IMR-90 (cell line): Measurements from ENCODE around the gene NR1H2. TPM values are rescaled to one million over a fixed set of nuclear protein-coding genes. Genes with fewer than 3 reads are reported as not detected.

Experiments used
- ATAC-seq: fragments of 200-7000 bp; cut with Tn5 transposase; 2 replicates; pipeline ENCODE4 v1.9.1; 2020; ENCODE audit warnings: low read depth, mild to moderate bottlenecking, moderate library complexity
- BruUV-seq: library from RNA; stranded (reverse); fragments of 400-500 nt; replicated peaks from 2 replicates; lab custom pipeline; 2021; lab: Mats Ljungman, UMichigan
- CTCF ChIA-PET: fragments of 300-600 bp; formaldehyde crosslinking; extraction: SDS; loops from one replicate; lab custom pipeline; 2021; ENCODE audit warnings: antibody characterized with exemption; lab: Yijun Ruan, JAX
- POLR2A ChIA-PET: fragments of 300-600 bp; sonication (Branson Sonifier 250); formaldehyde crosslinking; loops from one replicate; lab custom pipeline; 2022; ENCODE audit warnings: antibody characterized with exemption; ENCODE audit not compliant: unreplicated experiment; lab: Charles Lee
- DNase-seq: peaks from one replicate; pipeline ENCODE4 v3.0.0; 2013
- H2AFZ ChIP-seq: replicated peaks from 2 replicates; pipeline ENCODE3; 2013; ENCODE audit warnings: low read length, mild to moderate bottlenecking; ENCODE audit not compliant: poor library complexity
- H2AK5ac ChIP-seq: 2 replicates; pipeline ENCODE4 v1.6.1; 2013; ENCODE audit warnings: low read depth, low read length, inconsistent platforms
- H2AK9ac ChIP-seq: replicated peaks from 2 replicates; pipeline ENCODE3; 2013; ENCODE audit warnings: mild to moderate bottlenecking, low read depth, low read length, moderate library complexity; ENCODE audit not compliant: poor library complexity
- H2BK120ac ChIP-seq: 2 replicates; pipeline ENCODE4 v1.6.1; 2013; ENCODE audit warnings: low read depth, low read length, inconsistent platforms
- H2BK15ac ChIP-seq: 3 replicates; pipeline ENCODE4 v1.6.1; 2013; ENCODE audit warnings: low read depth, low read length, inconsistent platforms
- H2BK20ac ChIP-seq: 2 replicates; pipeline ENCODE4 v1.6.1; 2013; ENCODE audit warnings: low read depth, mild to moderate bottlenecking, inconsistent platforms, low read length, moderate library complexity
- H2BK5ac ChIP-seq: 2 replicates; pipeline ENCODE4 v1.6.1; 2013; ENCODE audit warnings: mild to moderate bottlenecking, low read depth, low read length, inconsistent platforms; ENCODE audit not compliant: poor library complexity, severe bottlenecking
- H3K14ac ChIP-seq: replicated peaks from 2 replicates; pipeline ENCODE4 v1.6.1; 2013; ENCODE audit warnings: low read depth, low read length, inconsistent platforms
- H3K18ac ChIP-seq: 2 replicates; pipeline ENCODE4 v1.6.1; 2013; ENCODE audit warnings: low read depth, low read length, control low read depth
- H3K23ac ChIP-seq: 2 replicates; pipeline ENCODE4 v1.6.1; 2013; ENCODE audit warnings: low read depth, low read length, inconsistent platforms
- H3K27ac ChIP-seq: 2 replicates; pipeline ENCODE4 v1.5.1; 2013; ENCODE audit warnings: mild to moderate bottlenecking, control low read depth, low read length; ENCODE audit not compliant: insufficient read depth
- H3K27me3 ChIP-seq: 2 replicates; pipeline ENCODE4 v1.6.1; 2013; ENCODE audit warnings: low read length; ENCODE audit not compliant: control insufficient read depth, insufficient read depth
- H3K36me3 ChIP-seq: 2 replicates; pipeline ENCODE4 v1.6.1; 2013; ENCODE audit warnings: low read length, mixed read lengths; ENCODE audit not compliant: control insufficient read depth, insufficient read depth
- H3K4ac ChIP-seq: 2 replicates; pipeline ENCODE4 v1.6.1; 2013; ENCODE audit warnings: low read depth, low read length, inconsistent platforms
- H3K4me1 ChIP-seq: 2 replicates; pipeline ENCODE4 v1.6.1; 2013; ENCODE audit warnings: low read length, mixed read lengths; ENCODE audit not compliant: control insufficient read depth, insufficient read depth
- H3K4me2 ChIP-seq: 2 replicates; pipeline ENCODE4 v1.6.1; 2013; ENCODE audit warnings: low read depth, mild to moderate bottlenecking, control low read depth, low read length, moderate library complexity
- H3K4me3 ChIP-seq: 2 replicates; pipeline ENCODE4 v1.5.1; 2013; ENCODE audit warnings: low read depth, mild to moderate bottlenecking, control low read depth, low read length, moderate library complexity; ENCODE audit not compliant: insufficient read depth
- H3K56ac ChIP-seq: 2 replicates; pipeline ENCODE4 v1.6.1; 2013; ENCODE audit warnings: low read length, inconsistent platforms; ENCODE audit not compliant: insufficient read depth; ENCODE audit errors: extremely low read depth
- H3K79me1 ChIP-seq, 2 experiments: 2 replicates each; pipeline ENCODE4 v1.6.1; 2013; ENCODE audit warnings: low read length in 2 of 2, inconsistent platforms in 1 of 2, low read depth in 1 of 2
- H3K9ac ChIP-seq: 2 replicates; pipeline ENCODE4 v1.6.1; 2013; ENCODE audit warnings: low read depth, low read length, control low read depth
- H3K9me1 ChIP-seq: 2 replicates; pipeline ENCODE4 v1.6.1; 2013; ENCODE audit warnings: low read length, inconsistent platforms; ENCODE audit not compliant: insufficient read depth
- H3K9me3 ChIP-seq: 2 replicates; pipeline ENCODE4 v1.6.1; 2013; ENCODE audit warnings: low read length; ENCODE audit not compliant: control insufficient read depth, insufficient read depth
- H4K20me1 ChIP-seq: 2 replicates; pipeline ENCODE4 v1.6.1; 2013; ENCODE audit warnings: low read length, inconsistent platforms; ENCODE audit not compliant: insufficient read depth
- H4K5ac ChIP-seq: 2 replicates; pipeline ENCODE4 v1.6.1; 2013; ENCODE audit warnings: mild to moderate bottlenecking, low read depth, low read length, control low read depth
- H4K8ac ChIP-seq, 2 experiments: 2 replicates each; pipeline ENCODE4 v1.6.1; 2013; ENCODE audit warnings: low read depth in 2 of 2, low read length in 2 of 2, control low read depth in 1 of 2, inconsistent platforms in 1 of 2
- H4K91ac ChIP-seq: 2 replicates; pipeline ENCODE4 v1.6.1; 2013; ENCODE audit warnings: low read depth, low read length, inconsistent platforms; ENCODE audit not compliant: insufficient read depth
- BHLHE40 ChIP-seq: fragments of 150-350 bp; IDR thresholded peaks from 2 replicates; pipeline ENCODE4 v1.6.1; 2016; ENCODE audit warnings: mild to moderate bottlenecking, low read depth, low read length
- CEBPB ChIP-seq: IDR thresholded peaks from 2 replicates; pipeline ENCODE4 v1.6.1; 2012; ENCODE audit warnings: low read depth, low read length, improper control_type of control experiment
- CHD1 ChIP-seq: IDR thresholded peaks from 2 replicates; pipeline ENCODE4 v1.6.1; 2012; ENCODE audit warnings: low read depth, low read length, improper control_type of control experiment
- FOS ChIP-seq: fragments of 150-350 bp; IDR thresholded peaks from 2 replicates; pipeline ENCODE4 v1.6.1; 2016; ENCODE audit warnings: low read depth, low read length
- MAFK ChIP-seq: IDR thresholded peaks from 2 replicates; pipeline ENCODE4 v1.6.1; 2012; ENCODE audit warnings: low read depth, low read length, improper control_type of control experiment
- MAZ ChIP-seq: IDR thresholded peaks from 2 replicates; pipeline ENCODE4 v1.6.1; 2012; ENCODE audit warnings: low read depth, mild to moderate bottlenecking, low read length, improper control_type of control experiment, moderate library complexity, borderline replicate concordance
- MXI1 ChIP-seq: IDR thresholded peaks from 2 replicates; pipeline ENCODE4 v1.6.1; 2012; ENCODE audit warnings: low read depth, mild to moderate bottlenecking, low read length, moderate library complexity, borderline replicate concordance
- NFE2L2 ChIP-seq: fragments of 150-350 bp; IDR thresholded peaks from 2 replicates; pipeline ENCODE4 v1.6.1; 2016; ENCODE audit warnings: low read depth, mild to moderate bottlenecking, low read length
- POLR2A ChIP-seq: IDR thresholded peaks from 2 replicates; pipeline ENCODE4 v1.6.1; 2012; ENCODE audit warnings: mild to moderate bottlenecking, low read depth, low read length
- RAD21 ChIP-seq: IDR thresholded peaks from 2 replicates; pipeline ENCODE4 v1.6.1; 2012; ENCODE audit warnings: low read length, improper control_type of control experiment
- RCOR1 ChIP-seq: IDR thresholded peaks from 2 replicates; pipeline ENCODE4 v1.6.1; 2012; ENCODE audit warnings: mild to moderate bottlenecking, low read length, improper control_type of control experiment; ENCODE audit not compliant: insufficient replicate concordance
- RFX5 ChIP-seq: IDR thresholded peaks from 2 replicates; pipeline ENCODE4 v1.8.0; 2012; ENCODE audit warnings: low read depth, mild to moderate bottlenecking, low read length, moderate library complexity
- SMC3 ChIP-seq: fragments of 150-350 bp; IDR thresholded peaks from 2 replicates; pipeline ENCODE4 v1.6.1; 2016; ENCODE audit warnings: low read depth, mild to moderate bottlenecking, antibody characterized with exemption, low read length, moderate library complexity
- WGBS, 2 experiments: methylation state at CpG; one replicate each; pipeline versions ENCODE4 v1.1.5 to v1.1.7; 2013; ENCODE audit warnings: missing lambda C conversion rate in 2 of 2; ENCODE audit not compliant: insufficient read length in 1 of 2; ENCODE audit errors: extremely low coverage in 2 of 2; 5-methylcytosine and 5-hydroxymethylcytosine counted together
- dilution Hi-C: fragments of 300-500 bp; cut with HindIII; formaldehyde crosslinking; loops from one replicate; pipeline ENCODE4 v1.14.3; 2018; ENCODE audit warnings: low sequenced_read_pairs; ENCODE audit not compliant: unreplicated experiment
- in situ Hi-C: fragments of 300-500 bp; cut with MboI; formaldehyde crosslinking; loops from 3 replicates; pipeline ENCODE4 v1.14.3; 2019; ENCODE audit warnings: low sequenced_read_pairs, inconsistent platforms, mixed read lengths
- intact Hi-C: fragments of 100-400 bp; cut with micrococcal nuclease; formaldehyde crosslinking; loops from 2 replicates; pipeline ENCODE4 v1.10.0; 2022
- polyA plus RNA-seq, 3 experiments: library from polyadenylated mRNA; depleted of rRNA; stranded (reverse); fragments of >200 nt; gene quantifications; 2 replicates each; pipeline ENCODE4 v1.2.3, GENCODE V29; 2012; ENCODE audit warnings: low replicate concordance in 1 of 3
- total RNA-seq: library from RNA; depleted of rRNA; stranded (reverse); fragments of >200 nt; gene quantifications from 2 replicates; pipeline ENCODE4 v1.2.3, GENCODE V29; 2012
- TF ChIP-seq, protein P1 (sequence below): conservative IDR thresholded peaks from 2 replicates; pipeline ENCODE4 v1.5.1; 2012; ENCODE audit warnings: mild to moderate bottlenecking, low read depth, low read length, improper control_type of control experiment
- TF ChIP-seq, protein P2 (sequence below): fragments of 150-350 bp; IDR thresholded peaks from 2 replicates; pipeline ENCODE4 v1.6.1; 2016; ENCODE audit warnings: low read depth, mild to moderate bottlenecking, low read length, moderate library complexity, borderline replicate concordance
- TF ChIP-seq, protein P3 (sequence below): fragments of 150-350 bp; IDR thresholded peaks from 2 replicates; pipeline ENCODE4 v1.6.1; 2017; ENCODE audit warnings: mild to moderate bottlenecking, antibody characterized with exemption, low read length, low read depth

The NR1H2 gene
- total and polyA plus RNA-seq, 2 of the 4 experiments (the other 2 are of a cell fraction) = 37.8 to 48.4 TPM

DNA sequence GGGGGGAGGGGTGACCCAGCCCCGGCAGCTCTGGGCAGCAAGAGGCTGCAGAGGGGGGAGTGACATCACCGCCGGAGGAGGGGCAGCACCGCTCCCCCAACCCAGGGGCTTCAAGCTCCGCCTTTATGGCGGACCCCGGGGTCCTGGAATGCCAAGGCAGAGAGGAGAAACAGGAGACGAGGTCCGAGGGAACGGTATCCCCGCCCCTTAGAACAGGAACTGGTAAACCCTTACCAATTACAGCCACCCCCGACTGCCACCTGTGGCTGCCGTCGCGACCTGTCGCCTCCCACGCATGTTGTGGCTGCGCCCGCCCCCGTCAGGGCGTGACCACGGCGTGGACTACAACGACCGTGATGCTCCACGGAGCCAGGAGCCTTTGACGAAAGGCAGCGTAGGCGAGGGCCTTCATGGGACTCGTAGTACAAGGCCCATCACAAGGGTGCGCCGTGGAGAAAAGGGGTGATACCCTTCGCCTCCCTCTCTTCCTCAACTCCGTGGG is 43.0 kb upstream of the NR1H2 start:
- Histone ChIP-seq H4K5ac (peak overlapping the region; percentile 84; the same call in 1 of the 2 replicates), H2AFZ (peak overlapping the region; percentile 94), H3K27ac (no peak overlapping the region), H3K9me3 (peaks cover 11% of the 10 kb centered on the region), H3K4ac (0 out of 2 replicates have a peak overlapping the region, but pooled peaks have one; percentile 58), H3K14ac (no peak overlapping the region), H4K20me1 (no peaks in the 10 kb centered on the region), H2BK15ac (no peak overlapping the region), H3K4me3 (peak overlapping the region; percentile 71), H3K9me1 (no peaks in the 10 kb centered on the region; the same call in 1 of the 2 replicates), H3K18ac (peak overlapping the region; percentile 51; the same call in 1 of the 2 replicates), H3K56ac (no peak overlapping the region), H3K27me3 (peaks cover 33% of the 10 kb centered on the region), H3K4me2 (peak overlapping the region; percentile 97), H4K91ac (no peak overlapping the region), H2AK9ac (no peak overlapping the region), H2AK5ac (no peak overlapping the region), H2BK5ac (no peak overlapping the region), H3K36me3 (no peaks in the 10 kb centered on the region), H3K23ac (no peak overlapping the region), H3K4me1 (no peaks in the 10 kb centered on the region), H3K9ac (no peak overlapping the region), H4K8ac (peak overlapping the region; percentile 37 to 89; a peak in 3 of 4 replicates), H2BK120ac (no peak overlapping the region), H2BK20ac (no peak overlapping the region), H3K79me1 (no peaks in the 10 kb centered on the region)
- ATAC-seq (peak; percentile 66), DNase-seq (peak; percentile 67)
- dilution Hi-C loops = no loop called here
- WGBS, 2 experiments = no CpG with 5 or more reads among the region's 34 CpGs
- TF ChIP-seq MXI1 (no peak), MAFK (no peak), CHD1 (no peak), RAD21 (no peak), RCOR1 (no peak), POLR2A (no peak), CEBPB (no peak), MAZ (no peak), FOS (no peak), BHLHE40 (no peak), NFE2L2 (no peak), SMC3 (no peak), RFX5 (no peak)
- TF ChIP-seq, protein P1, sequence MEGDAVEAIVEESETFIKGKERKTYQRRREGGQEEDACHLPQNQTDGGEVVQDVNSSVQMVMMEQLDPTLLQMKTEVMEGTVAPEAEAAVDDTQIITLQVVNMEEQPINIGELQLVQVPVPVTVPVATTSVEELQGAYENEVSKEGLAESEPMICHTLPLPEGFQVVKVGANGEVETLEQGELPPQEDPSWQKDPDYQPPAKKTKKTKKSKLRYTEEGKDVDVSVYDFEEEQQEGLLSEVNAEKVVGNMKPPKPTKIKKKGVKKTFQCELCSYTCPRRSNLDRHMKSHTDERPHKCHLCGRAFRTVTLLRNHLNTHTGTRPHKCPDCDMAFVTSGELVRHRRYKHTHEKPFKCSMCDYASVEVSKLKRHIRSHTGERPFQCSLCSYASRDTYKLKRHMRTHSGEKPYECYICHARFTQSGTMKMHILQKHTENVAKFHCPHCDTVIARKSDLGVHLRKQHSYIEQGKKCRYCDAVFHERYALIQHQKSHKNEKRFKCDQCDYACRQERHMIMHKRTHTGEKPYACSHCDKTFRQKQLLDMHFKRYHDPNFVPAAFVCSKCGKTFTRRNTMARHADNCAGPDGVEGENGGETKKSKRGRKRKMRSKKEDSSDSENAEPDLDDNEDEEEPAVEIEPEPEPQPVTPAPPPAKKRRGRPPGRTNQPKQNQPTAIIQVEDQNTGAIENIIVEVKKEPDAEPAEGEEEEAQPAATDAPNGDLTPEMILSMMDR = no peak
- TF ChIP-seq, protein P2, sequence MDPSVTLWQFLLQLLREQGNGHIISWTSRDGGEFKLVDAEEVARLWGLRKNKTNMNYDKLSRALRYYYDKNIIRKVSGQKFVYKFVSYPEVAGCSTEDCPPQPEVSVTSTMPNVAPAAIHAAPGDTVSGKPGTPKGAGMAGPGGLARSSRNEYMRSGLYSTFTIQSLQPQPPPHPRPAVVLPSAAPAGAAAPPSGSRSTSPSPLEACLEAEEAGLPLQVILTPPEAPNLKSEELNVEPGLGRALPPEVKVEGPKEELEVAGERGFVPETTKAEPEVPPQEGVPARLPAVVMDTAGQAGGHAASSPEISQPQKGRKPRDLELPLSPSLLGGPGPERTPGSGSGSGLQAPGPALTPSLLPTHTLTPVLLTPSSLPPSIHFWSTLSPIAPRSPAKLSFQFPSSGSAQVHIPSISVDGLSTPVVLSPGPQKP = no peak
- TF ChIP-seq, protein P3, sequence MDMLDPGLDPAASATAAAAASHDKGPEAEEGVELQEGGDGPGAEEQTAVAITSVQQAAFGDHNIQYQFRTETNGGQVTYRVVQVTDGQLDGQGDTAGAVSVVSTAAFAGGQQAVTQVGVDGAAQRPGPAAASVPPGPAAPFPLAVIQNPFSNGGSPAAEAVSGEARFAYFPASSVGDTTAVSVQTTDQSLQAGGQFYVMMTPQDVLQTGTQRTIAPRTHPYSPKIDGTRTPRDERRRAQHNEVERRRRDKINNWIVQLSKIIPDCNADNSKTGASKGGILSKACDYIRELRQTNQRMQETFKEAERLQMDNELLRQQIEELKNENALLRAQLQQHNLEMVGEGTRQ = no peak
- no TSS peak for BruUV-seq
- intact Hi-C loops = no loop called here
- ChIA-PET CTCF (no interaction called here), POLR2A (no interaction called here)
- in situ Hi-C loops = no loop called here
